Ovary (tissue), 9 donors: ENCODE measurements around the gene ATOH7. TPM values are rescaled to one million over a fixed set of nuclear protein-coding genes. Genes with fewer than 3 reads are reported as not detected.

ENCODE experiments used
- DNase-seq, 5 donors: peaks; one replicate each; pipeline ENCODE4 v3.0.0-alpha.2; 2019 to 2020
- H3K27ac ChIP-seq, 2 donors: fragments of 200-600 bp; one replicate each; pipeline versions ENCODE4 v1.5.1 to v1.8.0; 2019 to 2022
- H3K27me3 ChIP-seq: fragments of 200-600 bp; one replicate; pipeline ENCODE4 v1.8.0; 2022
- H3K36me3 ChIP-seq: fragments of 200-600 bp; sonication (generic); one replicate; pipeline ENCODE4 v1.5.1; 2019
- H3K4me1 ChIP-seq: one replicate; pipeline ENCODE4 v1.8.1; 2013; ENCODE audit warnings: mild to moderate bottlenecking, moderate library complexity; ENCODE audit not compliant: insufficient read depth
- H3K4me3 ChIP-seq: fragments of 200-600 bp; sonication (generic); one replicate; pipeline ENCODE4 v1.5.1; 2017
- H3K9me3 ChIP-seq, 2 donors: fragments of 200-600 bp in 1 of 2; sonication (generic) in 1 of 2; one replicate each; pipeline versions ENCODE4 v1.5.1 to v1.8.1; 2013 to 2019; ENCODE audit warnings: mild to moderate bottlenecking in 1 of 2, moderate library complexity in 1 of 2
- CTCF ChIP-seq, 3 donors: fragments of 450-650 bp in 2 of 3; fragments of 200-600 bp in 1 of 3; IDR thresholded peaks; one replicate each; pipeline versions ENCODE4 v1.5.1 to v1.8.0; 2016 to 2022; ENCODE audit warnings: antibody characterized with exemption in 3 of 3, mild to moderate bottlenecking in 1 of 3
- EP300 ChIP-seq: sonication (generic); formaldehyde crosslinking; IDR thresholded peaks from one replicate; pipeline ENCODE4 v1.6.1; 2017; ENCODE audit warnings: antibody characterized with exemption
- POLR2A ChIP-seq: fragments of 450-650 bp; IDR thresholded peaks from one replicate; pipeline ENCODE4 v1.6.1; 2017; ENCODE audit warnings: antibody characterized with exemption, mild to moderate bottlenecking, moderate library complexity
- WGBS, 3 donors: extraction: QIAGEN DNeasy Blood & Tissue Kit in 1 of 3; methylation state at CpG; one replicate each; pipeline versions ENCODE4 v1.1.5 to v1.1.7; 2013 to 2017; 5-methylcytosine and 5-hydroxymethylcytosine counted together
- intact Hi-C, 4 donors: fragments of 100-400 bp; cut with DNase I; formaldehyde crosslinking; loops; one replicate each; pipeline versions ENCODE4 v1.11.0 to v1.15.1; 2022 to 2023
- polyA plus RNA-seq, 2 donors: library from polyadenylated mRNA; stranded (reverse); fragments of 200-250 nt in 1 of 2; fragments of 350-450 nt in 1 of 2; fragmentation: Illumina TruSeq in 1 of 2; extraction: RNeasy Lipid Tissue Mini Kit (QIAGEN cat#74804) in 1 of 2; gene quantifications; one replicate each; pipeline ENCODE4 v1.2.3, GENCODE V29; 2013 to 2014
- total RNA-seq, 7 donors: library from RNA; depleted of rRNA in 2 of 7; stranded (reverse); fragments of >200 nt in 2 of 7; fragmentation: NEBNext Ultra II Directional in 3 of 7; extraction: Animal tissue kit (Norgen Biotek cat#: 25700) in 3 of 7; gene quantifications; one replicate each; pipeline versions ENCODE4 v1.1.0 to v1.2.4, GENCODE V29; 2016 to 2023
- donor health status: DM: no; HTN: no; CAD: no; lungs with moderate emphysema.
- donor health status: DM: no; HTN: no; CAD: no.
- donor health status: Bipolar disorder and iron deficiency.
- donor health status: DM: yes; HTN: yes; CAD: no.
- donor health status: DM: no; HTN: no; CAD: no.
- donor health status: DM: yes; HTN: yes; CAD: no.

The ATOH7 gene
- total and polyA plus RNA-seq, 9 donors: 0.16 to 0.60 (median 0.23) TPM; not detected in 6

GRCh38 chr10:68275600-68276126, 43.8 kb upstream of the ATOH7 start:
- Histone ChIP-seq H3K27me3 (no peaks in the 10 kb centered on the region), H3K36me3 (no peaks in the 10 kb centered on the region), H3K4me1 (no peaks in the 10 kb centered on the region), H3K27ac (no peak overlapping the region), H3K9me3 (no peaks in the 10 kb centered on the region), H3K4me3 (no peak overlapping the region)
- no peak for DNase-seq
- TF ChIP-seq CTCF (IDR thresholded peaks at IDR 0.05) (no peak), EP300 (no peak), POLR2A (no peak)
- intact Hi-C loops: no loop called here
- WGBS, 3 donors: 94 to 100% (median 96%) methylated on average over 2 of the region's 2 CpGs

GRCh38 chr10:68272833-68273232, 40.9 kb upstream of the ATOH7 start:
- no peak for DNase-seq
- H3K27me3 ChIP-seq: no peaks in the 10 kb centered on the region
- H3K4me3 ChIP-seq: no peak overlapping the region
- intact Hi-C loops: no loop called here
- peaks cover 1% of the 10 kb centered on the region for H3K4me1 ChIP-seq
- no peaks in the 10 kb centered on the region for H3K36me3 ChIP-seq
- no peak overlapping the region for H3K27ac ChIP-seq
- H3K9me3 ChIP-seq: no peaks in the 10 kb centered on the region
- no peak for TF ChIP-seq POLR2A
- no peak for TF ChIP-seq EP300
- no peak for TF ChIP-seq CTCF (IDR thresholded peaks at IDR 0.05)

GRCh38 chr10:68271196-68271882, 39.4 kb upstream of the ATOH7 start:
- 29 to 53% (median 40%) methylated on average over 7 of the region's 7 CpGs for WGBS, 3 donors

GRCh38 chr10:68269562-68270290, 37.8 kb upstream of the ATOH7 start:
- no peak overlapping the region for H3K27ac ChIP-seq
- no peaks in the 10 kb centered on the region for H3K27me3 ChIP-seq
- intact Hi-C loops: no loop called here
- 81 to 95% (median 89%) methylated on average over 2 of the region's 2 CpGs for WGBS, 3 donors
- no peak overlapping the region for H3K4me3 ChIP-seq
- TF ChIP-seq CTCF (IDR thresholded peaks at IDR 0.05) (no peak), EP300 (no peak)
- peaks cover 1% of the 10 kb centered on the region for H3K4me1 ChIP-seq
- no peaks in the 10 kb centered on the region for H3K36me3 ChIP-seq
- DNase-seq: no peak
- no peaks in the 10 kb centered on the region for H3K9me3 ChIP-seq

More at GRCh38 chr10:68271196-68271882, 39.4 kb upstream of the ATOH7 start:
- no peak for DNase-seq
- no peaks in the 10 kb centered on the region for H3K27me3 ChIP-seq
- TF ChIP-seq CTCF (IDR thresholded peaks at IDR 0.05) (no peak), EP300 (no peak), POLR2A (no peak)
- no peak overlapping the region for H3K4me3 ChIP-seq
- H3K27ac ChIP-seq: no peak overlapping the region
- peaks cover 1% of the 10 kb centered on the region for H3K4me1 ChIP-seq
- intact Hi-C loops: no loop called here
- H3K36me3 ChIP-seq: no peaks in the 10 kb centered on the region
- H3K9me3 ChIP-seq: no peaks in the 10 kb centered on the region
